HG02943 (cell line): ENCODE data around the gene DSN1.
"Not testable (repeated sequence)": the region's sequence is repeated elsewhere in the genome, so short reads cannot be mapped to it uniquely, and the experiment has no call there.

Source experiments
- ATAC-seq: cut with Tn5 transposase; IDR thresholded peaks from one replicate; pipeline ENCODE4 v1.9.1; 2021; ENCODE audit warnings: mild to moderate bottlenecking, low read depth, moderate library complexity; ENCODE audit not compliant: unreplicated experiment

DSN1 gene, protein sequence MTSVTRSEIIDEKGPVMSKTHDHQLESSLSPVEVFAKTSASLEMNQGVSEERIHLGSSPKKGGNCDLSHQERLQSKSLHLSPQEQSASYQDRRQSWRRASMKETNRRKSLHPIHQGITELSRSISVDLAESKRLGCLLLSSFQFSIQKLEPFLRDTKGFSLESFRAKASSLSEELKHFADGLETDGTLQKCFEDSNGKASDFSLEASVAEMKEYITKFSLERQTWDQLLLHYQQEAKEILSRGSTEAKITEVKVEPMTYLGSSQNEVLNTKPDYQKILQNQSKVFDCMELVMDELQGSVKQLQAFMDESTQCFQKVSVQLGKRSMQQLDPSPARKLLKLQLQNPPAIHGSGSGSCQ

DNA sequence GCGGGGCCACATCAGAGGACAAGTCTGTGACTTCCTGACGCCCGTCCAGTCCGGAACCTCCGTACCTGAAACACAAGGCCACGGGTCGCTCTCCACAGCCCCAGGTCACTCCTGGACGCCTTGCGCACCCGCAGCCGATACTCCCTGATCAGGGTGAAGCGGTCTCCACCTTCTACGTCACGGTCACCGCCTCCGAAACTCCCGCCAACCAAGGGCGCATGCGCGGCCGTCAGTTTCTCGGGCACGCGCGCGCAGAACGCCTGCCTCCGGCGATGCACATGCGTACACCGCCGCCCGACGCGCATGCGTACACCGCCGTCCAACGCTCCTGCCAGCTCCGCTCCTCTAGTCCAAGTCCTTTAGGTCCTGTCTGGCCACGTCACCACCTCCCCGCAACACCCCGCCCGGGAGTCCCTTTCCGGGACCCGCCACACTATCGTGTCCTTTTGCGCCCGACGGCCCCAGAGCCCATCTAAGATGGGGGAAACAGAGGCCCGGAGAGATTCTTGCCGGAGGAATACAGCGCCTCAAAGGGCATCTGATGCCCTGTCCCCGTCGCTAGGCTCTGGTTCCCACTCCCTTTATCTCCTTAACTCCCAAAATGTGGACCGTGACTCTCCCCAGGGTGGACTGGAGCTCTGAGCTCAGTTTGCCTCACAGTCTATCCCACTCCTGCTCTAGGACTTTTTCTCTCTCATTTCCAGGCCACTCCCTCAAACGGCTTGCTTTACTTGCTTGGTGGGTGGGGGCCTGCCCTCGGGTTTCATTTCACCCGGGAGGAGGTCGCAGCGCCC, at the start of gene DSN1:
Gene DSN1 (minus strand): TSS at position 167 of the 794 bp plus-strand sequence. CDS start 2,305 bp downstream, outside the sequence.
- ATAC-seq, result peak; percentile 78

DNA sequence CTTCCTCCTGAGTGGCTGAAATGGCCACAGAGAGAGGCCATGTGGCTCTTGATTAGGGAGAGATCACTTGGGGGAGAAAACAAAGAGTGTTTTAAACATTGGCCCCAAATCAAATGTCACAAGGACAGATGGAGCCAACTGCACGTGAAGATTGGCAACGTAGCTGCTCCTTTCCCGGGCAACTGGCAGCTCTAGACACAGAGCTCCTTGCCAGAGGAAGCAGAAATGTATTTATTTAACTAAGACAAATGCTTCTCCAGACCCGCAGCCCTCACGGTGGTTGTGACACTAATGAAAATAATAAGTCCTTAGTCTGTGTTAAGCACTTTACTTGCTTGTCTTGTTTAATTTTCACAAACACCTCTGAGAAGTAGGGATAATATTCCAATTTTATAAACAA, 49.6 kb upstream of the DSN1 start:
- ATAC-seq, result no peak

DNA sequence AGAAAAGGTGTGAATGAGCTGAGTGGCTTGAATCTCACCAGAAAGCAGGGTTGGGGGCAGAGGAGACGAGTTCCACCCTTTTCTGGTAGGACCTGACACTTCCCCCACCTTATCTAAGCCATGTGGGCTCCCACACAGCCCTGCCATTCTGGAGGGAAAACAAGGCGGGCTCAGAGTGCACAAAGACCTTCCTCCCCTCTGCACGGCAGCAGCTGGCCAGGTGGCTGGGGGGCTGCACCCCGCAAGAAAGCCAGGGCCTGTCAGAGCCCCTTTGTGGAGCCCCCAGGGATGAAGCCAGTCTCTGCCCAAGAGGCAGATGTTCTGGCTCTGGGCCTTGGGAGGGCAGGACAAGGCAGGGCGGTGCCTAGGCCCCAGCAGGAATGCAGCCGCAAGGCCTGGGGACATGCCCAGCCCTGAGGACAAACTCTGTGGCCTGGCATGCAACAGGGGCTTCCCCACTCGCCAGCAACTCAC, 48.4 kb upstream of the DSN1 start:
- no peak for ATAC-seq

DNA sequence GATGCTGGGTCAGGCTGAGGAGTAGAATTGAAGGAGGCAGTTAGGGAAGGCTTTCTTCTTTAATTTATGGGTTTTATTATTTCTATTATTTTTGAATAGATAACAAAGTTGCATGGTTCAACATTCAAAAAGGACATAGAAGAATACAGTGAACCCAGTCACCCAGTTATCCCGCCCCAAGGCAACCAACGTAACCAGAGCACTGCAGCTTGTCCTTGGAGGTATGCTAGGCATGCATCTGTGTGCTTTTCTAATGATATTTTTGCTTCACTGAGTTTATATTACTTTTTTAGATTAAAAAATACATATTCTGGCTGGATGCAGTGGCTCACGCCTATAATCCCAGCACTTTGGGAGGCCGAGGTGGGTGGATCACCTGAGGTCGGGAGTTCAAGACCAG, 47.4 kb upstream of the DSN1 start:
- no peak for ATAC-seq

DNA sequence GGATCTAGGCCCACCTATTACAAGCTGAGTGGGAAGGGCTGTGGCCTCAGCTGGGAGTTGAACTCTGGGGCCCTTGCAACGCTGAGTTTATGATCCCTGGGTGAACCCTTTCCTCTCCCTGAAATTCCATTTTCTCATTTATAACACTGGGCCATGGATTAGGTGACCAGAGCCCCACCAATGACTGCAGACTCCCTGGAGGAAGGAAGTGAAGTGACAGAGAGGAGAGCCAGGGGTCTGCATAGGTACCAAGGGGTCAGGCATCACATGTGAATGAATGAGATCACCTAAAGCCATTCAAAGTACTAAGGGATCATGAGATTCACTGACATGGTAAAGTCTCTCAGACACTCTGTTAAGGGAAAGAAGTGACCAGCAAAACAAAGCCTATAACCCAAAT, 46.5 kb upstream of the DSN1 start:
- ATAC-seq, result no peak

DNA sequence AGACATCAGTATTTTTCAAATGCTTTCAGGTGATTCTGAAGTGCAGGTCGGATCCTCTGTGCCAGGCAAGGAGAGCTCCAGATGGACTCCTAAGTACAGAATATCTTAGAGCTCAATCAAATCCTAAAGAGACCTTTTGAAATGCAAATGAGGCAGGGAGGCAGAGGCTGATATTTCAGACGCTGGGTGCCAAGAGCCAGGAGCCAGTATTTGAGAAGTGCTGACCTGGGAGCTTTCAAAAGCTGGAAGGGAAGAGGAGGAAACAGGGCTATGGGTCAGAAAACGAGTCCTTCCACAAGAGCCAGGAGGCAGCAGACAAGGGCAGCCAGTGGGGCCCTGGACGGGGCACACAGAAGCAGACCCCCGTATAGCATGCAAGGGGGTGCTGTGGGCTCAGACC, 46.1 kb upstream of the DSN1 start:
- ATAC-seq, result no peak

DNA sequence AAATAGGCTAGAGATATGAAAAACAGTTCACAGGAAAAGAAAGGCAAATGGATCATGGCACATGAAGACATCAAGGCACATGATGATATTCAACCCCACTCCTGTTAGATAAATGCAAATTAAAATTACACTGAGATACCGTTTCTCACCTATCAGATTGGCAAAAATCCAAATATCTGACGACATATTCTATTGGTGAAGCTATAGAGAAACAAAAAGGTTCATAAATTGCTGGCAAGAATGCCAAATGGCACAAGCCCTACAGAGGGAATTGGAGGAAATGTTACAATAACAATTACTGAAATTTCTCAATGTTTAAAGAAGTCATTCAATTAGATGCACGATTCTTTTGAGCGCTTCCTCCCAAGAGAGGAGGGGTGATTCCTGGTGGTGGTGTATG, 45.3 kb upstream of the DSN1 start:
- no peak for ATAC-seq

DNA sequence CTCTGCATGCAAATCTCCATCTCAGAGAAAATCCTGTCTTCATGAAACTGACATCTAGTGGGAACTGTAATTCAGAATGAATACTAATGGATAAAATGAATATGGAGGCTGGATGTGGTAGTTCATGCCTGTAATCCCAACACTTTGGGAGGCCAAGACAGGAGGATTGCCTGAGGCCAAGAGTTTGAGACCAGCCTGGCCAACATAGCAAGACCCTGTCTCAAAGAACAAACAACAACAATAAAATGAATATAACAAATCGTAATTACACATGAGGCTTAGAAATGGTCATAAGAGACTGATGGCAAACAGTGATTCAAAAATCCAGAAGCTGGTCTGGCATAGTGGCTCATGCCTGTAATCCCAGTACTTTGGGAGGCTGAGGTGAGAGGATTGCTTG, 44.6 kb upstream of the DSN1 start:
- no peak for ATAC-seq

DNA sequence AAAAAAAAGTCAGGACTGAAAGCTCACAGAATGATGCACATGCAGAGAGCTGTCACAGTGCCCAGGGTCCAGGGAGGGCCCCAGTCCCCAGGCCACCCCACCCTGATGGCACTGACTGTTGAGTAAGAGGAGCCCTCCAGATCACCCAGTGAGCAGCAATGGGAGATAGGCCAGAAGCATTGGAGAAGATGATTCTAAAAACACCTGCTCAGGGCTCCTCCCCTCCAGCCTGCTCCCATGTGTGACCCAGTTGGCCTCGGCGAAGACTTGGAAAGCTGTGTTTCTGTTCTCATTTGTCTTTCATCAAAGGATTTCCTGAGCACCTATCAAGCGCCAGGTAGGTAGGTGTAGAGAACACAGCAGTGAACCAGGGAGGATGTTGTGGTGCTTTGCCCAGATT, 43.9 kb upstream of the DSN1 start:
- ATAC-seq, result no peak

DNA sequence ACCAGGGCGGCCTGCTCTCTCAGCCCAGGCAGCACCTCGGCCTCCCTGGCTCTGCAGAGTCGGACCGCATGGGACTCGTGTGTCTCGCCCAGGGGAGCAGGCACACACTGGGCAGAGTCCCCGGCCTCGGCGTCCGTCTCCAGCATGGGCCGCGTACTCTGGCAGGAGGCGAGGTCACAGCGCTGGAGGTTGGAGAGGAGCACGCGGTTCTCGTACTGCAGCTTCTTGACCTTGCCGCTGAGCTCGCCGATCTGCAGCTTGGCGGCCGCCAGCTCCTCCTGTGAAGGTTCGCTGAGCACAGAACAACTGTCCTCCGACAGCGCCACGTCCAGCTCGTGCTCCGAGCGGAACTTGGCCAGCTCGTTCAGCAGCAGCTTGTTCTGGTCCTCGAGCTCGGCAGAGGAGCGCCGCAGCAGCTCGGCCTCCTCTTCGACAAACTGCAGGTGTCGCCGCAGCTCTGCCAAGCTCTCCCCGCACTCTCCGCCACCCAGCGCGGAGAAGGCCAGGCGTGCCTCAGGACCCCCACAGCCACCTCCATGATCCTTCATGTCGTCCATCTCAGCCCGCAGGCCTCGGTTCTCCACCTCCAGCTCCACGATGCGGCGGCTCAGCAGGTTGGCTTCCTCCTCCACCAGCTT, 42.0 kb upstream of the DSN1 start:
- ATAC-seq, result no peak

DNA sequence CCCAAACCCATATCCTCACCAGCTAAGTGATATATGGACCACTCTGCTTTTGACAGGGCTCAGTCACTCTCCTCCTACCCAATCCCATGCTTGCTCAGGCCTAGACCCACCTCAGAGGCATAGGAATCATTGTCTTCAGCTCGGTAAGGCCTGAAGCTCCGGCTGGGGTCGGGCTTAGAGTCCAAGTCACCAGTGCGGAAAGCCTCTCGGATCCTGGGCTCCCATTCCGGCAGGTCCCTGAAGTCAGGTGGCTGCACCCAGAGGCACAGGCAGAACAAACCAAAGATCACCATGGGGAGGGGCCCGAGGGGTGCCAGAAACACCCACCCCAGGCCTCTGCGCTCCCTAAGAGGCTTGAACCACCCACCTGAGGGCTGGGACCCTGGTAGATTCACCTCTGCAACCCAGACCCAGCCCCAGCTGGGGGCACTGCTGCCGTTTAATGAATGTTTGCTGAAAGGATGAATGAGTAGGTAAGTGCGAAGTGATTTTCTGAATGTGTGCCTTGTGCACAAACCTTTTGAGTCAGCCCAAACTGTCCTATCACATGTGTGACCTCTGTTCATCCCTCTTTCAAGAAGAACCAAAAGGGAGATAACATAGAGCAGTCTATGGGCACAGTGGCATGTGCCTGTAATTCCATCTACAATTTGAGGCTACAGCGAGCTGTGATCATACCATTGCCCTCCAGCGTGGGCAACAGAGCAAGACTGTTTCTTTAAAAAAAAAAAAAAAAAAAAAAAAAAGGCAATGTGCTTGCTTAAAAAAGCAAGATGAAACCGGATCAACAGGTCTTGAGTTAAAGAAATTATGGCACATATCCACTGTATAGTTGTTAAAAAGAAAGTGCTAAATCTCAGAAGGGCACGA, 39.3 kb upstream of the DSN1 start:
- no peak for ATAC-seq

DNA sequence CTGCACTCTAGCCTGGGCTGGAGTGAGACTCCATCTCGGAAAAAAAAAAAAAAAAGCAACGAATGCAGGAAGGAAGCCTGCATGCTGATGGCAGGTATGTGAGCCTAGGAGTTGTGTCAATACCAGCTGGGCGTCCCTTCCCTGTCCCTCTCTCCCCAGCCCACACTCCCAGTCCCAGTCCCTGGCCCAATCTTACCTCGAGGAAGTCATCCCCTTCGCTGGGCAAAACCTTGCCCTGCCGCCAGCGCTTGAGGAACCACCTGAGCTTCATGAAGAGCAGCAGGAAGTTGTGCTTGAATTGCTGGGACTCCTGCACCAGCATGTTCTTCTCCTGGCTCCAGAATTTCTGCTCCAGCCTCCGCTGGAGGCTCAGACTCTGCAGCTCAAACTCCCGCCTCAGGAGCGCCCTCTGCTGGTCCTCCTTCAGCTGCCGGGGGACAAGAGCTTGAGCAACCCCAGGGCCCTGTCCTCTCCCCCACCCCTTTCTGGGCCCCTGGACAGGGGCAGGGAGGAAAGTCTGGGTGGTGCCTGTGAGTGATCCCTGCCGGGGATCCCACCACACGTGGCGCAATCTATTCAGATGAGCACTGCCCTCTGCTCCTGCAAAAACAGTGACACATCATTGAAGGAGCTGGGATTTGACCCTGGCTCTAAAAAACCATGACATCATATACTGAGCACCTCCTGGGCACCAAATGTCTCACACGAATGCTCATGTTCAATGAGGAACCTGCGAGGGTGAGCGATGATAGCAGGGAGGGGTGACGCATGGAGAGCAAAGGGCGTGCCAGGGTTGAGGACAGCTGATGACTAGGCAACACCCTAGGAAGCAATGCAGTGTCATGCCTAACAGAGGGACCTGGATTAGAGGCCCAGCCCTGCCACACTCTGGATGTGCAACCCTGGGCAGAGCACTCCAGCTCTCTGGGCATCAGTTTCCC, 35.0 kb upstream of the DSN1 start:
- no peak for ATAC-seq

DNA sequence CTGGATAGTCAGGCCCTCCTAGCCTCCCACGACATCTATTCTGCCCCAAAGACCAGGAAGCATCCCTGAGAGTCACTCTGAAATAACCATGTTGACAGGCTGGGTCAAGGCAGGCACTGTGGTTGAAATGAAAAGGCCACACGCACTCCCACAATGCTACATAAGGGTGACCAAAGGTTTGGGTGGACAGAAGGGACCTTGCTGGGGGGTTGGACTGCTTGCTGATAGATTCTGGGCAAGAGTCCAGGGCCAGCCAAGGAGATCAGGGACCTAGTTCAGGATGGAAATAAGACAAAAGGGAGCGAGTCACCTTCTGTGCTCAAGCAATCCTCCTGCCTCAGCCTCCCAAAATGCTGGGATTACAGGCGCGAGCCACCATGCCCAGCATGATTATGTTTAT, 32.5 kb upstream of the DSN1 start:
- no peak for ATAC-seq

DNA sequence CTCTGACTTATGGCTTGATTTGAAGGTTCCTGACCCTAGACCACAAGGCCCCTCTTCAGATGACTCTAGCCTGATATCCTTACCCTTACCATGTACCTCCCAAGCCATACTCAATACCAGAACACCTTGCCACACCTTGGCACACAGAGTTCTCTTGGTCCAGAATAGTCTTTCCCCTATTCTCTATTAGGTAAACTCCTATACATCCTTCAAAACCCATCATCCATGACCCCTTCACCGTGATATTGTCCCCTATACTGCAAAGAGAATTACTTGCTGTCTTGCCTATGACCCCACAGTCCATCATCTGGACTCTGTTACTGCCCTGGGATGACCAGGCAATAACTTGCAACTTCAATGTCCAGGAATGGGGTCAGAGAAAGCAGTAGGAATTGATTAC, 31.8 kb upstream of the DSN1 start:
- no peak for ATAC-seq

DNA sequence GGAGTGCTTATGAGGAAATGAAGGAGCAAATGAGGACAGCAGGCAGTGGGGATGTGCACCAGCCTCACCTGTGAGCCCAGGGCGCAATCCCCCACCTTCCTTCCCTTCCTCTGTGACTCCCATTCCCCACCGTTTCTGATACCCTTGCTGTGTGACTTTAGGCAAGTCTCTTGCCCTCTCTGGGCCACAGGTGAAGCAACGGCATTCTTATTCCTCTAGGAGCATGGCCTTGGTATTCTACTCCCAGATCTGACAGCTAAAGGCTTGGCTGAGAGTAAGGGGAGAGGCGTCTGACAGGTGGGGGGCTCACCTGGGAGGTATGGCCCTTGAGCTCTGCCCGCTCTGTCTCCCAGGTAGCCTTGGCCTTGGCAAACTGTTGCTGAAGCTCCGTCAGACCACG, 30.9 kb upstream of the DSN1 start:
- no peak for ATAC-seq

DNA sequence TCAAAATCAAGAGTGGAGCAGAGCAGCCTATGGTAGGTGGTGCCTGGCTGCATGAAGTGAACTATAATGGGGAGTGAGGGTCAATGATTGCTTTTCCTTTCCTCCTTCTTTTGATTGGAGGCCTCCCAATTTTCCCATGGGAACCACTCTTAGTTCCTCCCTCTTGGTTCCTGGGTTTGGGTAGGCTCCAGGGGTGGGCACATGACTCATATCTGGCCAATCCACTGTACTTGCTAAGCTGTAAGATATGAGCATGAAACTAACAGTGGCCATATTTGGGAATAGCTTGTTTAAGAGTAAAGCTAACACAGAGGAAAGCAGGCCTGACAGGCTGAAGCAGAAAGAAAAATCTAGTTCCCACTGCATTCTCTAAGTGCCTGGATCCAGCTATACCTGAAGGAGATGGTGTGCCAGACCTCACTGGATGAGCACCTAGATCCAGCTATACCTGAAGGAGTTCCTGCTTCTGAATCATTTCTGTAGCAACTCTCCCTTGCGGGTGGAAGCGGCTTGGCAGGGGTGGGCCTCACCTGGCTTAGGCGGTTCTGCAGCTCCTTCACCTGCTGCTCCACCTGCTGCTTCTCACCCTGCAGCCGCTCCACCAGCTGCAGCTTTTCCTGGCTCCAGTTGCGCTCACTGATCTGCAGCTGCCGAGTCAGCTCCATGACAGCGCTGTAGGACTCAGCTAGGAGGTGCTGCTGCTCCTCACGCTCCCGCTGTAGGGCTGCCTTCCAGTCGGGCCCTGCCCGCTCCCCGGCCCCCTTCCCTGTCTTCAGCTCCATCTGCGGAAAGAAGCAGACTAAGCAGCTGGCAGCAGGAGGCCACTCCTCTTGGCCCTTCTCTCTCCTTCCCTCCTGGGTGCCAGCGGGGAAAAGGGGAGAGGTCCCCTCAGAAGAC, 29.0 kb upstream of the DSN1 start:
- ATAC-seq, result no peak

DNA sequence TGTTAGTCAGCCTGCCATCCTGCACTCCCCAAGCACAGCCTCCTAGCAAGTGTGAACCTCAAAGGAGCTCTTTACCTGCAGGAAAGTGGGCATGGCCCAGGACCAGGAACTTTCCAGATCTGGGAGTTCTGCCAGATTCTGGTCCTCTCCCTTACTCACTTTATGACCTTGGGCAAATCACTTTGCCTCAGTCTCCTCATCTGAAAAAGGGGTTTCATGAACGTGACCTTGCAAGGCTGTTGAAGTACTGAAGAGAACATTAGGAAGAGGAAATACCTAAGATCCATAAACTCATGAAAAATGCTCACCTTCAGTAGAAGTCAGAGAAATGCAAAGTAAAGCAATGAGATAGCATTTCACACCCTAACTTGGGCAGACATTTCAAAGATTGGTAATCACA, 26.8 kb upstream of the DSN1 start:
- no peak for ATAC-seq

DNA sequence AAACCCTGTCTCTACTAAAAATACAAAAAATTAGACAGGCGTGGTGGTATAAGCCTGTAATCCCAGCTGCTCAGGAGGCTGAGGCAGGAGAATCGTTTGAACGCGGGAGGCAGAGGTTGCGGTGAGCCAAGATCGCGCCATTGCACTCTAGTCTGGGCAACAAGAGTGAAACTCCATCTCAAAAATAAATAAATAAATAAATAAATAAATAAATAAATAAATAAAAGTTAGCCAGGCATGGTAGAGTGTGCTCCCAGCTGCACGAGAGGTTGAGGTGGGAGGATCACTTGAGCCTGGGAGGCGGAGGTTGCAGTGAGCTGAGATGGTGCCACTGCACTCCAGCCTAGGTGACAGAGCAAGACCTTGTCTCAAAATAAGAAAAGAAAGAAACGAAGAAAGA, 25.8 kb upstream of the DSN1 start:
- ATAC-seq, result not testable (repeated sequence)
